HUES48 (cell line): ENCODE measurements around the gene KIF12.

Source experiments
- H3K27ac ChIP-seq: one replicate; pipeline ENCODE4 v1.7.0; 2013; ENCODE audit warnings: low read depth, low read length, inconsistent platforms
- H3K27me3 ChIP-seq: 2 replicates; pipeline ENCODE4 v1.6.1; 2013; ENCODE audit warnings: mild to moderate bottlenecking, low read length; ENCODE audit not compliant: control insufficient read depth, insufficient read depth
- H3K36me3 ChIP-seq: 2 replicates; pipeline ENCODE4 v1.6.1; 2013; ENCODE audit warnings: low read length; ENCODE audit not compliant: control insufficient read depth, insufficient read depth
- H3K4me1 ChIP-seq: 2 replicates; pipeline ENCODE4 v1.6.1; 2013; ENCODE audit warnings: mild to moderate bottlenecking, low read length; ENCODE audit not compliant: control insufficient read depth, insufficient read depth
- H3K4me3 ChIP-seq: 2 replicates; pipeline ENCODE4 v1.5.1; 2013; ENCODE audit warnings: mild to moderate bottlenecking, low read depth, low read length
- H3K9ac ChIP-seq: 2 replicates; pipeline ENCODE4 v1.6.1; 2013; ENCODE audit warnings: mild to moderate bottlenecking, low read depth, low read length, moderate library complexity
- H3K9me3 ChIP-seq: 2 replicates; pipeline ENCODE4 v1.6.1; 2013; ENCODE audit warnings: low read length; ENCODE audit not compliant: control insufficient read depth, insufficient read depth

KIF12 gene

GRCh38 chr9:114081441-114082016 is 17.6 kb downstream of the KIF12 start:
- Histone ChIP-seq H3K27ac (no peak overlapping the region), H3K27me3 (no peaks in the 10 kb centered on the region), H3K9ac (no peak overlapping the region), H3K36me3 (no peaks in the 10 kb centered on the region), H3K4me1 (no peaks in the 10 kb centered on the region), H3K4me3 (no peak overlapping the region), H3K9me3 (no peaks in the 10 kb centered on the region)

GRCh38 chr9:114080773-114081440 is 18.2 kb downstream of the KIF12 start:
- H3K9me3 ChIP-seq: no peaks in the 10 kb centered on the region
- no peak overlapping the region for H3K9ac ChIP-seq
- H3K4me1 ChIP-seq: no peaks in the 10 kb centered on the region
- H3K4me3 ChIP-seq: no peak overlapping the region
- H3K27me3 ChIP-seq: no peaks in the 10 kb centered on the region
- H3K36me3 ChIP-seq: no peaks in the 10 kb centered on the region
- H3K27ac ChIP-seq: no peak overlapping the region

- Histone ChIP-seq H3K9me3 (no peaks in the 10 kb centered on the region), H3K4me3 (no peak overlapping the region), H3K36me3 (no peaks in the 10 kb centered on the region), H3K27ac (no peak overlapping the region), H3K4me1 (no peaks in the 10 kb centered on the region), H3K9ac (no peak overlapping the region), H3K27me3 (no peaks in the 10 kb centered on the region)
These were observed 18.8 kb downstream of the KIF12 start for GRCh38 chr9:114080195-114080772.

GRCh38 chr9:114078781-114079156 is 20.3 kb downstream of the KIF12 start:
- H3K9ac ChIP-seq: no peak overlapping the region
- no peak overlapping the region for H3K27ac ChIP-seq
- no peaks in the 10 kb centered on the region for H3K4me1 ChIP-seq

GRCh38 chr9:114078021-114078780 is 20.9 kb downstream of the KIF12 start, which contains the start of gene AMBP:
Gene AMBP (minus strand): TSS chr9:114078300. CDS start chr9:114078209, 91 bp downstream.
- H3K27ac ChIP-seq: no peak within 1 kb of the TSS
- H3K9ac ChIP-seq: no peak within 1 kb of the TSS
- no peaks in the 10 kb centered on the region for H3K27me3 ChIP-seq
- H3K4me3 ChIP-seq: no peak within 1 kb of the TSS
- no peaks in the 10 kb centered on the region for H3K36me3 ChIP-seq
- no peaks in the 10 kb centered on the region for H3K9me3 ChIP-seq
- H3K4me1 ChIP-seq: no peaks in the 10 kb centered on the region

More at GRCh38 chr9:114078781-114079156, 20.3 kb downstream of the KIF12 start:
- no peaks in the 10 kb centered on the region for H3K9me3 ChIP-seq
- no peaks in the 10 kb centered on the region for H3K27me3 ChIP-seq
- no peaks in the 10 kb centered on the region for H3K36me3 ChIP-seq
- no peak overlapping the region for H3K4me3 ChIP-seq

- Histone ChIP-seq H3K27ac (no peak overlapping the region), H3K9me3 (no peaks in the 10 kb centered on the region), H3K27me3 (no peaks in the 10 kb centered on the region), H3K4me3 (no peak overlapping the region), H3K4me1 (no peaks in the 10 kb centered on the region), H3K9ac (no peak overlapping the region), H3K36me3 (no peaks in the 10 kb centered on the region)
These were observed 21.8 kb downstream of the KIF12 start for GRCh38 chr9:114077162-114077837.

- H3K4me1 ChIP-seq: no peaks in the 10 kb centered on the region
- H3K36me3 ChIP-seq: no peaks in the 10 kb centered on the region
- H3K9me3 ChIP-seq: no peaks in the 10 kb centered on the region
- H3K9ac ChIP-seq: no peak overlapping the region
- no peak overlapping the region for H3K27ac ChIP-seq
- H3K27me3 ChIP-seq: no peaks in the 10 kb centered on the region
- no peak overlapping the region for H3K4me3 ChIP-seq
These were observed 22.6 kb downstream of the KIF12 start for GRCh38 chr9:114076237-114077161.

- Histone ChIP-seq H3K27me3 (no peaks in the 10 kb centered on the region), H3K4me1 (no peaks in the 10 kb centered on the region), H3K4me3 (no peak overlapping the region), H3K27ac (no peak overlapping the region), H3K36me3 (no peaks in the 10 kb centered on the region), H3K9me3 (no peaks in the 10 kb centered on the region), H3K9ac (no peak overlapping the region)
These were observed 23.5 kb downstream of the KIF12 start for GRCh38 chr9:114075602-114076001.

- no peak overlapping the region for H3K4me3 ChIP-seq
- no peaks in the 10 kb centered on the region for H3K27me3 ChIP-seq
- H3K27ac ChIP-seq: no peak overlapping the region
- no peaks in the 10 kb centered on the region for H3K4me1 ChIP-seq
- no peak overlapping the region for H3K9ac ChIP-seq
- H3K36me3 ChIP-seq: no peaks in the 10 kb centered on the region
- H3K9me3 ChIP-seq: no peaks in the 10 kb centered on the region
These were observed 26.6 kb downstream of the KIF12 start for GRCh38 chr9:114072184-114073140.
